ENCODE measurements around the gene PICK1.
"Not testable (repeated sequence)": the region's sequence is repeated elsewhere in the genome, so short reads cannot be mapped to it uniquely, and the experiment has no call there.

PICK1 gene

DNA sequence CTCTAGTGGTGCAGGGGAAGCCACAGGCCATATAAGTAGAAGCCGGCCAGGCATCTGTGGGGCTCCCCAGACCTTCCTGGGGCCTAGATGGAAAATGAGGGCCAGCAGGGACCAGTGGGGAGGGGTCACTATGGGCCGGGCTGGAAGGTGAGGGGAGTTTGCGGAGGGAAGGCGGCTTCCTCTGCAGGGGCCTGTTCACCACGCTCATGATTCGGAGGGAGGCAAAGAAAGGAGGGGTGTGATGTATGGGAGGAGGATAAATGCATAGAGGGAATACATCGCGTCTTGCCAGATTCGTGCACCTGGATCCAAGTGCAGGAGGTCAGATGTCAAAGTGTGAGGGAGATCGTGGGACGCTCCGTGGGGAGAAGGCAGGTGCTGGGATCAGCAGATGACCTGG, 19.9 kb downstream of the PICK1 start:
- DNase-seq = no peak
- Histone ChIP-seq H3K27ac (no peak overlapping the region), H3K4me3 (ENCODE audit: low read depth, low read length) (no peak overlapping the region)

DNA sequence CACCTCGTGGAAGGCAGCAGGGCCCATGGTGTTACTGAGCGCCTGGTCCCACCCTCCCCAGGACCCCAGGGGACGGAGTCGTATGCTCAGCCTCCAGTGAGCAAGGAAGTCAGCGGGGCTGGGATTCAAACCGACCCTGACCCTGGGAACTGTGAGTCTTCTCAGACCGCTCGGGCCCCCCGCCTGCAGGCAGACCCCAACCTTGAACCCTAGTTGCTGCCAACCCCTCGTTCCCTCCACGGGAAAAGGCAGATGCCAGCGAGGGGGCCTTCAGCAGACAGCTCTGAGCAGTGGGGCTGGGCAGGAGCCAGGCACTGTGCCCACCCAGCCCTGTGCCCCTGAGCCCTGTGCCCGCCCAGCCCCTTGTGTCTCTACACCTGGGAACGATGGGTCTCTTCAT, 20.4 kb downstream of the PICK1 start:
- Histone ChIP-seq H3K4me3 (ENCODE audit: low read depth, low read length) (no peak overlapping the region), H3K27ac (no peak overlapping the region), H3K36me3 (peaks cover 18% of the 10 kb centered on the region)

More for the DNA sequence above, 19.9 kb downstream of the PICK1 start:
- no peaks in the 10 kb centered on the region for H3K27me3 ChIP-seq (ENCODE audit: insufficient read depth, low read depth, severe bottlenecking)
- no peaks in the 10 kb centered on the region for H3K9me3 ChIP-seq (ENCODE audit: severe bottlenecking)
- TF ChIP-seq, protein P1, sequence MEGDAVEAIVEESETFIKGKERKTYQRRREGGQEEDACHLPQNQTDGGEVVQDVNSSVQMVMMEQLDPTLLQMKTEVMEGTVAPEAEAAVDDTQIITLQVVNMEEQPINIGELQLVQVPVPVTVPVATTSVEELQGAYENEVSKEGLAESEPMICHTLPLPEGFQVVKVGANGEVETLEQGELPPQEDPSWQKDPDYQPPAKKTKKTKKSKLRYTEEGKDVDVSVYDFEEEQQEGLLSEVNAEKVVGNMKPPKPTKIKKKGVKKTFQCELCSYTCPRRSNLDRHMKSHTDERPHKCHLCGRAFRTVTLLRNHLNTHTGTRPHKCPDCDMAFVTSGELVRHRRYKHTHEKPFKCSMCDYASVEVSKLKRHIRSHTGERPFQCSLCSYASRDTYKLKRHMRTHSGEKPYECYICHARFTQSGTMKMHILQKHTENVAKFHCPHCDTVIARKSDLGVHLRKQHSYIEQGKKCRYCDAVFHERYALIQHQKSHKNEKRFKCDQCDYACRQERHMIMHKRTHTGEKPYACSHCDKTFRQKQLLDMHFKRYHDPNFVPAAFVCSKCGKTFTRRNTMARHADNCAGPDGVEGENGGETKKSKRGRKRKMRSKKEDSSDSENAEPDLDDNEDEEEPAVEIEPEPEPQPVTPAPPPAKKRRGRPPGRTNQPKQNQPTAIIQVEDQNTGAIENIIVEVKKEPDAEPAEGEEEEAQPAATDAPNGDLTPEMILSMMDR (IDR thresholded peaks at IDR 0.05; ENCODE audit: low read depth, low read length) = no peak
- peaks cover 21% of the 10 kb centered on the region for H3K36me3 ChIP-seq

DNA sequence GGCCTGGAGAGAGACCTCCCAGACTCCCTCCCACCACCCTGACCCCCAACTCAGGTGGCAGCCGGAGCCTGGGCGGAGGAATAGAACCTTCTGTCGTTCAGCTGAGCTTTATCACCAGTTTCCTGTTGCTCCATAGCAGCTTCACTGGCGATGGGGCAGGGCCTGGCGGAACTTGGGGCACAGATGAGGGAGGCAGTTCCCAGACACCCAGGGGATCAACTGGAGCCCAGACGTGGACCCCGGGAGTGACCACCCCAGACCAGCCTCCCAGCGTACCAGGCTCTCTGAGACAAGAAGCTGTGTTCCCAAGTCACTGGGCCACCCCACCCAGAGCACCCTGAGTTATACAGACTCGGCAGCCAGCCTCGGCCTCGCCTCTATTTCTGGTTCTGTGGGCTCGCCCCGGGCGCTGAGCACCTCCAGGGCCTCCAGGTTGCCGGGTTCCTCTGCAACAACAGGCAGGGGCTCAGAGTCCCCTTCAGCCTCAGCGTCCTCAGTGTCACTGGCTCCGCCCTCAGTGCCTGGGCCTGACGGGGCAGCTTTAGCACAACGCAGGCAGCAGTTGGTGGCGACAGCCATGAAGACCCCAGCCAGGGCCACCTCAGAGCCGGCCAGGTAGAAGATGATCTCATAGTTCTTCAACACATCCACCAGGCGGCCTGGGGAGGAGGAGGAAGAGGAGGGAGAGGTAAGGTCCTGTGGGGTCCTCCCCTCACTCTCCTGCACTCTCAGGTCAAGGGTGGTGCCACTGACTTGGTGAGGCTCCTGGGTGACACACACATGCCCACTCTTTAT, 21.0 kb downstream of the PICK1 start:
- no peak for DNase-seq
- H3K27ac ChIP-seq = no peak overlapping the region
- H3K4me3 ChIP-seq (ENCODE audit: low read depth, low read length) = no peak overlapping the region
- TF ChIP-seq, protein P1 (IDR thresholded peaks at IDR 0.05; ENCODE audit: low read depth, low read length) = no peak
- no peaks in the 10 kb centered on the region for H3K9me3 ChIP-seq (ENCODE audit: severe bottlenecking)
- H3K27me3 ChIP-seq (ENCODE audit: insufficient read depth, low read depth, severe bottlenecking) = no peaks in the 10 kb centered on the region
- H3K36me3 ChIP-seq = peaks cover 11% of the 10 kb centered on the region

More for the DNA sequence above, 20.4 kb downstream of the PICK1 start:
- H3K9me3 ChIP-seq (ENCODE audit: severe bottlenecking) = no peaks in the 10 kb centered on the region
- no peaks in the 10 kb centered on the region for H3K27me3 ChIP-seq (ENCODE audit: insufficient read depth, low read depth, severe bottlenecking)
- TF ChIP-seq, protein P1 (IDR thresholded peaks at IDR 0.05; ENCODE audit: low read depth, low read length) = no peak
- DNase-seq = no peak

DNA sequence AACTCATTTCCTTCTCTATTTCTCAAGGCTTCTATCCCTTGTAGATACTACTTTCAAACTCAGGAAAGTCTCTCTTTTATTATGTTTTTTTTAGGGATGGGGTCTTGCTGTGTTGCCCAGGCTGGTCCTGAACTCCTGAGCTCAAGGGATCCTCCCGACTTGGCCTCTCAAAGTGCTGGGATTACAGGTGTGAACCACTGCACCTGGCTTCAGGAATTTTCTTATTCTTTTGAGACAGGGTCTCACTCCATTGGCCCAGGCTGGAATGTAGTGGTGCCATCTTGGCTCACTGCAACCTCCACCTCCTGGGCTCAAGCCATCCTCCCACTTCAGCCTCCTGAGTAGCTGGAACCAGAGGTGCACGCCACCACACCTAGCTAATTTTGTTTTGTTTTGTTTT, 22.0 kb downstream of the PICK1 start:
- H3K27ac ChIP-seq; H3K4me3 ChIP-seq (ENCODE audit: low read depth, low read length); H3K9me3 ChIP-seq (ENCODE audit: severe bottlenecking); H3K27me3 ChIP-seq (ENCODE audit: insufficient read depth, low read depth, severe bottlenecking); H3K36me3 ChIP-seq; DNase-seq: not testable (repeated sequence)

DNA sequence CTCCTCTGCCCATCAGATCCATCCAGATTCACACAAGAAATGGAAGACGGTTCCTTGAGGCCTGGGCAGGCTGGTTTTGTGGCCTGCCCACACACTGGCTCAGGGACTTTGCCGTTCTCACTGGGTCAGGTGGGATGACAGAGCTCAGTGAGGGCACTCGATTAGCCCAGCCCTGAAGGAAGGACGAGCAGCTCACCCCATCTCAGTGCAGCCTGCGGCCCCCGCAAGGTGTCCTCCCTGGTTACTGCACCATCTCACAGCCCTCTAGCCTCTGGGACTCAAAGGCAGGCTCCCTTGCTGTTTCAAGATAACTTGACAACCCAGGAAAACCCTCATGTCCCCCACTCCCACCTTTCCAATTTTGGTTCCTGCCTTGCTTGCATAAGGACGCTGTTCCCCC, 22.6 kb downstream of the PICK1 start:
- Histone ChIP-seq H3K36me3 (peaks cover 3% of the 10 kb centered on the region; the same call in 1 of the 2 replicates), H3K9me3 (ENCODE audit: severe bottlenecking) (no peaks in the 10 kb centered on the region), H3K27ac (no peak overlapping the region), H3K27me3 (ENCODE audit: insufficient read depth, low read depth, severe bottlenecking) (no peaks in the 10 kb centered on the region), H3K4me3 (ENCODE audit: low read depth, low read length) (no peak overlapping the region)
- DNase-seq = no peak
- TF ChIP-seq, protein P1 (IDR thresholded peaks at IDR 0.05; ENCODE audit: low read depth, low read length) = no peak

DNA sequence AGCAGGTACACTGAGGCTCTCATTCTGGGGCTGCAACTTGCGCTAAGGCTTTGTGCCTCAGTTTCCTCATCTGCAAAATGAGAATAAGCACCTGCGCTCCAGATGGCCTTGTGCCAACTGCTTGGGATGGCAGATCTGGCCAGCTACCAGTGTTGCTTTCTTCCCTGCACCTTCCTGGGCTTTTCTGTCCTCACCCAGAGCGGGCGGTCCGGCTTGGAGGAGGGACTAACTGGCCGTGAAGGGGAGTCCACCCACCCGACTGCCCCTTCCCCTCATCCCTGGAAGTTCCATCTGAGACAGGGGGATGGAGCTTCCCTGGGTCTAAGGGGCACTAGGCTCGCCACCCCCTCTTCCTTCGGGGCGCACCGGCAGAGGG, 23.3 kb downstream of the PICK1 start:
- H3K4me3 ChIP-seq (ENCODE audit: low read depth, low read length) = no peak overlapping the region
- no peak overlapping the region for H3K27ac ChIP-seq
- H3K27me3 ChIP-seq (ENCODE audit: insufficient read depth, low read depth, severe bottlenecking) = no peaks in the 10 kb centered on the region
- TF ChIP-seq, protein P1 (IDR thresholded peaks at IDR 0.05; ENCODE audit: low read depth, low read length) = no peak
- no peaks in the 10 kb centered on the region for H3K9me3 ChIP-seq (ENCODE audit: severe bottlenecking)
- DNase-seq = no peak
- H3K36me3 ChIP-seq = no peaks in the 10 kb centered on the region; the same call in 1 of the 2 replicates

All from WERI-Rb-1 (cell line).